HUES6 (cell line): ENCODE results near the gene EDEM1.
A peak's percentile ranks its signal among the peaks of the same experiment; 100 is the strongest.

ENCODE experiments used
- H3K27ac ChIP-seq: 2 replicates; pipeline ENCODE4 v1.7.0; 2013; ENCODE audit warnings: low read depth, mild to moderate bottlenecking, low read length, inconsistent platforms
- H3K27me3 ChIP-seq: 2 replicates; pipeline ENCODE4 v1.6.1; 2013; ENCODE audit warnings: low read length; ENCODE audit not compliant: control insufficient read depth, insufficient read depth
- H3K36me3 ChIP-seq: 2 replicates; pipeline ENCODE4 v1.6.1; 2013; ENCODE audit warnings: low read length; ENCODE audit not compliant: control insufficient read depth, insufficient read depth
- H3K4me1 ChIP-seq: 2 replicates; pipeline ENCODE4 v1.6.1; 2013; ENCODE audit warnings: low read length; ENCODE audit not compliant: control insufficient read depth, insufficient read depth
- H3K4me3 ChIP-seq: 2 replicates; pipeline ENCODE4 v1.5.1; 2013; ENCODE audit warnings: low read depth, low read length
- H3K9ac ChIP-seq: one replicate; pipeline ENCODE4 v1.6.1; 2013; ENCODE audit warnings: mild to moderate bottlenecking, low read length
- H3K9me3 ChIP-seq: 2 replicates; pipeline ENCODE4 v1.6.1; 2013; ENCODE audit warnings: low read depth, low read length; ENCODE audit not compliant: control insufficient read depth, insufficient read depth

EDEM1 gene

DNA sequence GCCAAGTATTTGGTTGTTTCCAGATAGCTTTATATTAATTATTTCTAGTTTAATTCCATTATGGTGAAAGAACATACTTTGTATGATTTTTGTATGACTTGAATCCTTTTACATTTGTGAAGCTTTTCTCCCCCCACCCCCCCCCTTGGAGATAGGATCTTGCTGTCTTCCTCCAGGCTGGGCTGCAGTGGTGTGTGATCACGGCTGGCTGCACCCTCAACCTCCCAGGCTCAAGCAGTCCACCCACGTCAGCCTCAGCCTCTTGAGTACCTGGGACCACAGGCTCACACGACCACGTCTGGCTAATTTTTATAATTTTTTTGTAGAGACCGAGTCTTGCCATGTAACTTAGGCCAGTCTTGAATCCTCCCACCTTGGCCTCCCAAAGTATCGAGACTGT lies 35.9 kb upstream of the EDEM1 start:
- Histone ChIP-seq H3K9ac (no peak overlapping the region), H3K36me3 (no peaks in the 10 kb centered on the region), H3K4me1 (no peaks in the 10 kb centered on the region), H3K27ac (no peak overlapping the region), H3K4me3 (no peak overlapping the region), H3K9me3 (peaks cover 7% of the 10 kb centered on the region), H3K27me3 (no peaks in the 10 kb centered on the region)

DNA sequence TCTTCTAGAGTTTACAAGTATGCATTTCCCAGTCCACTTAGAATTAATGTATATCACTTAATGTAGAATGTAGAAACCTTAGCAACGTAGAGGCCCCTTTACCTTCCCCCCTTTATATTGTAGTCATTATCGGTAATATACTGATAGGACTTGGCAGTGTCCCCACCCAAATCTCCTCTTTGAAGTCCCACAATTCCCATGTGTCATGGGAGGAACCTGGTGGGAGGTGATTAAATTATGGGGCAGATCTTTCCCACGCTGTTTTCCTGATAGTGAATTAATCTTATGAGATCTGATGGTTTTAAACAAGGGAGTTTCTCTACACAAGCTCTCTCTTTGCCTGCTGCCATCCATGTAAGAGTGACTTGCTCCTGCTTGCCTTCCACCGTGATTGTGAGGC lies 34.4 kb upstream of the EDEM1 start:
- Histone ChIP-seq H3K9ac (no peak overlapping the region), H3K4me1 (no peaks in the 10 kb centered on the region), H3K27ac (no peak overlapping the region), H3K4me3 (no peak overlapping the region), H3K36me3 (no peaks in the 10 kb centered on the region), H3K9me3 (no peaks in the 10 kb centered on the region; the same call in 1 of the 2 replicates), H3K27me3 (no peaks in the 10 kb centered on the region)

DNA sequence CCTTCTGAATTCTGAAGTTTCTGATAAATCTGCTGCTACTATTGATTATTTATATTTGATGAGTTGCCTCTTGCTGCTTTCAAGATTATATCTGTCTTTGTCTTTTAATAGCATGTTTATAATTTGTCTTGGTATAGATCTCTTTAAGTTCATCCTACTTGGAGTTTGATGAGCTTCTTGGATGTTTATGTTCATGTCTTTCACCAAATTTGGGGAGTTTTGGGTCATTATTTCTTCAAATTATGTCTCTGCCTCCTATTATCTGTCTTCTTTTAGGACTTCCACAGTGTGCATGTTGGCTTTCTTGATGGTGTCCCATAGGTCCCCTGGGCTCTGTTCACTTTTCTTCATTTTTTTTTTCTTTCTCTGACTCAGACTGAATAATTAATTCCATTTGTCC lies 32.3 kb upstream of the EDEM1 start:
- H3K4me3 ChIP-seq, result no peak overlapping the region

DNA sequence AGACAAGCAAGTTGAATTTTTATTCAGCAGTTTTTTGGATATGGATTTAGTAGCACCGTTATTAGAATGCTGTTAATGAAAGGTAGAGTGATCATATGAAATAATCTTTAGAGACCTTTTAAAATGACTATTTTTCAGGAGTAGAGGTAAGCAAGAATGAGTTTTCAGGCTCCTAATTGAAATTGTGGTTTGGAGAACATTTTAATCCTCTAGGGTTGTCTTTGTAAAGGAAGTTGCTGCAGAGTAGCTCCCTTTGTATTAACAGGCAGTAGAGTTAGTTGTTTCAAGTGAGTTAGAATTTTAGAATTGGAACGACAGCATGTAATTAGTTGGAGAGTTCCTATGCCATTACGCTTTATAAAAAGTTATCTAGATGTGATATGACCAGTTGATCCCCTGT lies 27.2 kb upstream of the EDEM1 start:
- Histone ChIP-seq H3K4me1 (peaks cover 24% of the 10 kb centered on the region), H3K27me3 (no peaks in the 10 kb centered on the region), H3K9me3 (no peaks in the 10 kb centered on the region), H3K9ac (no peak overlapping the region), H3K4me3 (no peak overlapping the region), H3K27ac (no peak overlapping the region), H3K36me3 (no peaks in the 10 kb centered on the region)

More for the DNA sequence above, 32.3 kb upstream of the EDEM1 start:
- H3K36me3 ChIP-seq, result no peaks in the 10 kb centered on the region
- H3K27me3 ChIP-seq, result no peaks in the 10 kb centered on the region
- H3K27ac ChIP-seq, result no peak overlapping the region
- H3K4me1 ChIP-seq, result peaks cover 4% of the 10 kb centered on the region; the same call in 1 of the 2 replicates
- no peaks in the 10 kb centered on the region; the same call in 1 of the 2 replicates for H3K9me3 ChIP-seq
- H3K9ac ChIP-seq, result no peak overlapping the region

DNA sequence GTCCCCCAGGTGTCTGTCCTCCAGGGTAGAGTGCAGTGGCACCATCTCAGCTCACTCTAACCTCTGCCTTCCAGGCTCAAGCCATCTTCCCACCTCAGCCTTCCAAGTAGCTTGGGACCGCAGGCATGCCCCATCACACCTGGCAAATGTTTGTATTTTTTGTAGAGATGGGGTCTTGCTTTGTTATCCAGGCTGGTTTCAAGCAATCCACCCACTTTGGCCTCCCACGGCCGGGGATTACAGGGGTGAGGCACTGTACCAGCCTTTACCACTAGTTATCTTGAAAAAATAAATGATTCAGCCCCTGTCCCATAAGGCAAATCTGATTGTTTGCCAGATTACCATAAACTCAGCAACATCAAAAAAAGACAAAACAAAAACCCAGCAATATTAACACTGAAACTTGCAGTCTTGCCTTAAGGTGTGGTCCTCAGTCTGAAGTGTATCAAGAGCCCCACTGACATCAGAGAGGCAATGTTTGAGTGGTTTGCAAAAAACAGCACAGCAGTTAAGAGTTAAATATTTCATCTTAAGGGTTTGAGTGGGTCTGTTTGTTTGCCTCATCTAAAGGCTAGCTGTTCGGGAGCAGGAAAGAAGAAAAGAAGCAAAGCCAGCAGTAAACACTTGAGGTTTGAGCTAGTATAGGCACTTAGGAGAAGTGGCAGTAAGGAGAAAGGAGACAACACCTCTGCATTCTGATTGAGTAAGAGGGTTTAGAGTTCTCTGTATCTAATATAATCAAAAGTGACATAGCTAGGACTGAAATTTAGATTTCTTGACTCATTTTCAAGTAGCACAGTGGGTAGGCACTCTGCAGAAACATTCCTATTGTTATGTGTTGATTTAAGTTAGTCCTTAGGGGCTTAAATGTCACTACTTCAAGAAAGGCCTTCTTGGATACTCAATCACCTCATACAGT lies 26.3 kb upstream of the EDEM1 start:
- Histone ChIP-seq H3K27ac (no peak overlapping the region), H3K4me3 (no peak overlapping the region), H3K27me3 (no peaks in the 10 kb centered on the region), H3K4me1 (peaks cover 29% of the 10 kb centered on the region), H3K9ac (peak overlapping the region; percentile 9), H3K9me3 (no peaks in the 10 kb centered on the region), H3K36me3 (no peaks in the 10 kb centered on the region)

DNA sequence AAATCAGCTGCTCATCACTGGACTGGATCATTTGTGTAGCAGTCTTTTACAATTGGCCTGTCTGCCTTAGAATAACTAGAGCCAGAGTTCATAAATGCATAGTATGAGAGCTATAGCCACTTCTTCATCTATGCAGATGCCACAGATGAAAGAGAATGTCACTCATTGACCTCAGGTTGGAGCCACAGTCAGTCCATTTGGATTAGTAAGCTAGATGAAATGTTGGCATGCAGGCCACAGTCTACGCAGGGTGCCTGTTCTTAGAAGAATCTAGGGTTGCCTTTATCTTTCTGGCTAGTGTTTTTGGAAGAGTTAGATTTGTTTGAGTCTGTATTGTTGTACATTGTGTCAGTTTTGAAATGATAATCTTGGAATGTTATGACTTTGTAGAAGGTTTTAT lies 25.4 kb upstream of the EDEM1 start:
- Histone ChIP-seq H3K9ac (no peak overlapping the region), H3K36me3 (no peaks in the 10 kb centered on the region), H3K4me3 (no peak overlapping the region), H3K9me3 (no peaks in the 10 kb centered on the region), H3K27me3 (no peaks in the 10 kb centered on the region), H3K4me1 (peaks cover 29% of the 10 kb centered on the region), H3K27ac (no peak overlapping the region)

DNA sequence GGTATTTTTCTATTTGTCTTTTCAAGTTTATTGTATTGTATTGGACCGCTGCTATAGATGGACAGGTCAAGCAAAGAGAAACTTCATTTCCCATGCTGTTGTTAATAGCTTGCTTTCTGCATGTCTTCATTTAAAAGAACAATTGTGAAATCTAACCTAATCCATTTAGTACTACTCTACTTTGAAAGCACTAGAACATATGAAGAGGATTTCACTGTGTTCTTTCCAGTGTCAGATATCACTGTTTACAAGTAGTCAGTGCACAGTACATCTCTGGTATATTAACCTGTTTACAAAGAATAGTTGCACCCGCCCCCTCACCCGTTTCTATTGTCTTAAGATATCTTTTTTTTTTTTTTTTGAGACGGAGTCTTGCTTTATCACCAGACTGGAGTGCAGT lies 21.8 kb upstream of the EDEM1 start:
- H3K4me1 ChIP-seq, result peaks cover 20% of the 10 kb centered on the region

DNA sequence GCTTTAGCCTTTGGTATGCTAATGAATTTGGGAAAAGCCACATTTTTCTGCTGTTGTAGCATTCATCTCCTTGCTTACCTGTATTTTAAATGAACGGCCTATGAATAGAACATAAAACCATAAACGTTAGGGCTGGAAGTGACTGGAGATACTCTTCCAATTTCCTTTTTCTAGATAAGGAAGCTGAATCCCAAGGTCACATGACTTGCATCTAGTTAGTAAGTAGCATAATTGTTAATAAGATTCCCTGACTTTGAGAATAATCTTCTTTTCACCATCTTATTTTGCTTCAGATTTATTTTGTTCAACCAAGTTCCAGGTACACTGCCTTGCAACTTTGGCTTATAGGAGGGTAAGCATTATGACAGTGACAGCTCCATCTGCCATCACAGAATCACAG lies 20.7 kb upstream of the EDEM1 start:
- peaks cover 4% of the 10 kb centered on the region; the same call in 1 of the 2 replicates for H3K36me3 ChIP-seq
- no peaks in the 10 kb centered on the region for H3K9me3 ChIP-seq
- H3K27me3 ChIP-seq, result no peaks in the 10 kb centered on the region
- H3K4me3 ChIP-seq, result no peak overlapping the region
- H3K9ac ChIP-seq, result no peak overlapping the region
- H3K27ac ChIP-seq, result no peak overlapping the region
- peaks cover 9% of the 10 kb centered on the region for H3K4me1 ChIP-seq

More for the DNA sequence above, 21.8 kb upstream of the EDEM1 start:
- no peak overlapping the region for H3K4me3 ChIP-seq
- H3K36me3 ChIP-seq, result no peaks in the 10 kb centered on the region
- H3K27ac ChIP-seq, result no peak overlapping the region
- no peak overlapping the region for H3K9ac ChIP-seq
- H3K27me3 ChIP-seq, result no peaks in the 10 kb centered on the region
- H3K9me3 ChIP-seq, result no peaks in the 10 kb centered on the region

DNA sequence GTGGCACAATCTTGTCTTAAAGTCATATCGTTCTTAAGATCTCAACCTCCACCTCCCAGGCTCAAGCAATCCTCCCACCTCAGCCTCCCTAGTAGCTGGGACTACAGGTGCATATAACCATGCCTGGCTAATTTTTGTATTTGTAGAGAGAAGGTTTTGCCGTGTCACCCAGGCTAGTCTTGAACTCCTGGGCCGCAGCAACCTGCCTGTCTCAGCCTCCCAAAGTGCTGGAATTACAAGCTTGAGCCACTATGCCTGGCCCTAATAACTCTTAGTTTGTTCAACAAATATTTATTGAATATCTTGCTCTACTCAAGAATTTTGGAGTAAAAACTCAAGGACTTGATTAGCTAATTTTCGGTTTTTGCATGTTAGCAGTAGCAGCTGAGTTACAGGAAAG lies 19.4 kb upstream of the EDEM1 start:
- H3K9ac ChIP-seq, result no peak overlapping the region
- no peaks in the 10 kb centered on the region for H3K9me3 ChIP-seq
- no peak overlapping the region for H3K27ac ChIP-seq
- no peak overlapping the region for H3K4me3 ChIP-seq
- H3K36me3 ChIP-seq, result peaks cover 16% of the 10 kb centered on the region
- H3K4me1 ChIP-seq, result 0 out of 2 replicates have a peak, but pooled peaks cover 4% of the 10 kb centered on the region
- H3K27me3 ChIP-seq, result no peaks in the 10 kb centered on the region

DNA sequence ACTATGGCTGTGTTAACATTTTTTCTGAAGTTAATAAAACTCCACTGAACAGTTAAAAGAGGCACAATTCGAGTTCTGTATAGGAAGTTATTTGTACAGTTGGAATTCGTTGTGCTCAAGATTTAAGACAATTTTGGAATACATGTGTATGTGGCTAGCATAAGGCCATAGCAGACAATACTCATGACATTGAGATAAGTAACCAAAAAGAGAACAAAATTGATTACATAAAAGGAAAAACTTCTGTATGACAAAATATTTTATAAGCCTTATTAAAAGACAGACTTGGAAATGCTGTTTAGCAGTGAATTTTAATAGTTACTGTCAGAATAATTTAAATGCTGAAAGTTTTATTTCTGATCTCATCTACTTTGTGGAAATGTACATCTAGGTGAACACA lies 17.7 kb upstream of the EDEM1 start:
- no peak overlapping the region for H3K4me3 ChIP-seq
- H3K27ac ChIP-seq, result no peak overlapping the region

DNA sequence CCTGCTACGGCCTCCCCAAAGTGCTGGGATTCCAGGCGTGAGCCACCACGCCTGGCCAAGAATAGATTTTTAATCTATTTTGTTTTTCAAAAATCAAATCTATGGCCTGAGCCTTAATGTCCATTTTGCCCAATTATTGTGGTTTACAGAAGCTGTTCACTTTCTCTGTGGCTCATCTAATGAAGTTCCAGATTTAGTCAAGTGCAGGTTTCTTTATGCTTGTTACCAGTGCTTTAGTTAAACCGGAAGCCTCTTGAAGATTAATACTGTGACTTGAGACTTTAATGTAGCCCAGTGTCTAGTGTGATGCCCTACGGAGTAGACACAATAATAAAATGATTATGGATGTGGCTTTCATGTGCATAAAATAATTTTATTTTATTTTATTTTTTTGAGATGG lies 16.5 kb upstream of the EDEM1 start:
- Histone ChIP-seq H3K4me1 (no peaks in the 10 kb centered on the region), H3K4me3 (no peak overlapping the region), H3K27ac (no peak overlapping the region), H3K36me3 (peaks cover 39% of the 10 kb centered on the region), H3K27me3 (no peaks in the 10 kb centered on the region), H3K9me3 (no peaks in the 10 kb centered on the region), H3K9ac (no peak overlapping the region)

More for the DNA sequence above, 17.7 kb upstream of the EDEM1 start:
- no peaks in the 10 kb centered on the region for H3K9me3 ChIP-seq
- H3K4me1 ChIP-seq, result 0 out of 2 replicates have a peak, but pooled peaks cover 4% of the 10 kb centered on the region
- H3K36me3 ChIP-seq, result peaks cover 29% of the 10 kb centered on the region
- no peaks in the 10 kb centered on the region for H3K27me3 ChIP-seq
- H3K9ac ChIP-seq, result no peak overlapping the region
